Right lobe of liver (tissue), 6 donors: ENCODE results near the gene EEF1AKMT1. TPM values are rescaled to one million over a fixed set of nuclear protein-coding genes. Genes with fewer than 3 reads are reported as not detected.

Experiments used
- ATAC-seq, 4 donors: fragments of 200-7000 bp; cut with Tn5 transposase; one replicate each; pipeline ENCODE4 v1.9.1; 2020; ENCODE audit warnings: mild to moderate bottlenecking in 4 of 4, moderate library complexity in 4 of 4
- DNase-seq, 3 donors: peaks; one replicate each; pipeline ENCODE4 v3.0.0-alpha.2; 2020
- H3K27ac ChIP-seq, 3 donors: fragments of 200-600 bp; one replicate each; pipeline ENCODE4 v1.8.0; 2022
- H3K27me3 ChIP-seq, 2 donors: fragments of 200-600 bp; one replicate each; pipeline ENCODE4 v1.8.0; 2022
- H3K36me3 ChIP-seq, 4 donors: fragments of 200-600 bp; sonication (generic) in 1 of 4; one replicate each; pipeline versions ENCODE4 v1.5.1 to v1.8.0; 2017 to 2022; ENCODE audit warnings: control low read depth in 1 of 4
- H3K4me1 ChIP-seq, 4 donors: fragments of 200-600 bp; sonication (generic) in 1 of 4; one replicate each; pipeline versions ENCODE4 v1.5.1 to v1.8.0; 2017 to 2022; ENCODE audit warnings: control low read depth in 1 of 4
- H3K4me3 ChIP-seq, 3 donors: fragments of 200-600 bp; one replicate each; pipeline ENCODE4 v1.8.0; 2022
- H3K9me3 ChIP-seq, 4 donors: fragments of 200-600 bp; sonication (generic) in 1 of 4; one replicate each; pipeline versions ENCODE4 v1.5.1 to v1.8.0; 2017 to 2022; ENCODE audit warnings: control low read depth in 1 of 4
- POLR2A ChIP-seq: fragments of 450-650 bp; IDR thresholded peaks from one replicate; pipeline ENCODE4 v1.6.1; 2017; ENCODE audit warnings: antibody characterized with exemption, mild to moderate bottlenecking
- WGBS: methylation state at CpG from one replicate; pipeline ENCODE4 v1.1.6; 2018; ENCODE audit warnings: low coverage, low lambda C conversion rate; ENCODE audit not compliant: insufficient coverage; ENCODE audit errors: missing lambda C conversion rate; 5-methylcytosine and 5-hydroxymethylcytosine counted together
- intact Hi-C, 2 donors: fragments of 100-400 bp; cut with DNase I; formaldehyde crosslinking; loops; one replicate each; pipeline versions ENCODE4 v1.11.2 to v1.14.1; 2022
- total RNA-seq, 6 experiments: library from RNA; depleted of rRNA in 2 of 6; stranded (reverse); fragments of >200 nt in 2 of 6; fragmentation: NEBNext Ultra II Directional in 3 of 6; extraction: Animal tissue kit (Norgen Biotek cat#: 25700) in 3 of 6; gene quantifications; one replicate each; pipeline versions ENCODE4 v1.1.0 to v1.2.4, GENCODE V29; 2016 to 2023
- TF ChIP-seq, protein P1 (sequence below), 4 donors: fragments of 200-600 bp in 3 of 4; fragments of 450-650 bp in 1 of 4; IDR thresholded peaks; one replicate each; pipeline versions ENCODE4 v1.5.1 to v1.8.0; 2016 to 2022; ENCODE audit warnings: antibody characterized with exemption in 4 of 4, mild to moderate bottlenecking in 2 of 4
- donor health status: DM: no; HTN: yes; CAD: no.
- donor health status: DM: no; HTN: no; CAD: no.
- donor health status: DM: no; HTN: no; CAD: no.
- donor health status: DM: no; HTN: yes; CAD: no.
- donor health status: DM: no; HTN: yes; CAD: no.

Gene EEF1AKMT1
- total RNA-seq, 6 experiments from 2014 or later, result 5.5 to 10.3 (median 6.3) TPM

DNA sequence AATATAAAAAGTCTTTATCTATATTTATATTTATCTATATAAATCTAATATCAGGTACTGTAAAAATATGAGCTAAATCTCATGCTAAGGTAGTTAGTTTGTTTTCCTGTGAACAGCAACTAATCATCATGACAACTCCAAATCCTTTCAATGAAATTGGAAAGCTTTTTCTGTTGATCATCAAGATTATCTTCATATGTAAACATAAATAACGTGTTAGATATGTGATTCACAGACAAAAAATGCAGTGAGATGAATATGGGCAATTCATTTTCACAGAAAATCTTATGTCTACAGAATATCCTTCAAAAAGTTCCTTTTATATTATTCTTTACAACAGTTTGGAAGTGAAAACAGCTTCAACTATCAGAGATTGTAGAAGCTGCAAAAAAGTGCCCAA, 41.7 kb upstream of the EEF1AKMT1 start:
- Histone ChIP-seq H3K4me3 (no peak overlapping the region), H3K4me1 (no peaks in the 10 kb centered on the region), H3K36me3 (no peaks in the 10 kb centered on the region), H3K27ac (no peak overlapping the region), H3K9me3 (no peaks in the 10 kb centered on the region), H3K27me3 (no peaks in the 10 kb centered on the region)
- intact Hi-C loops, result loop anchor here in 1 of 2 donors (10.0 kb wide), 1 partner anchor 101 kb away; no protein-coding TSS in a partner anchor
- TF ChIP-seq, protein P1, sequence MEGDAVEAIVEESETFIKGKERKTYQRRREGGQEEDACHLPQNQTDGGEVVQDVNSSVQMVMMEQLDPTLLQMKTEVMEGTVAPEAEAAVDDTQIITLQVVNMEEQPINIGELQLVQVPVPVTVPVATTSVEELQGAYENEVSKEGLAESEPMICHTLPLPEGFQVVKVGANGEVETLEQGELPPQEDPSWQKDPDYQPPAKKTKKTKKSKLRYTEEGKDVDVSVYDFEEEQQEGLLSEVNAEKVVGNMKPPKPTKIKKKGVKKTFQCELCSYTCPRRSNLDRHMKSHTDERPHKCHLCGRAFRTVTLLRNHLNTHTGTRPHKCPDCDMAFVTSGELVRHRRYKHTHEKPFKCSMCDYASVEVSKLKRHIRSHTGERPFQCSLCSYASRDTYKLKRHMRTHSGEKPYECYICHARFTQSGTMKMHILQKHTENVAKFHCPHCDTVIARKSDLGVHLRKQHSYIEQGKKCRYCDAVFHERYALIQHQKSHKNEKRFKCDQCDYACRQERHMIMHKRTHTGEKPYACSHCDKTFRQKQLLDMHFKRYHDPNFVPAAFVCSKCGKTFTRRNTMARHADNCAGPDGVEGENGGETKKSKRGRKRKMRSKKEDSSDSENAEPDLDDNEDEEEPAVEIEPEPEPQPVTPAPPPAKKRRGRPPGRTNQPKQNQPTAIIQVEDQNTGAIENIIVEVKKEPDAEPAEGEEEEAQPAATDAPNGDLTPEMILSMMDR (IDR thresholded peaks at IDR 0.05), result no peak
- TF ChIP-seq POLR2A, result no peak
- 75% methylated on average over 1 of the region's 1 CpG for WGBS
- ATAC-seq (no peak), DNase-seq (no peak)

DNA sequence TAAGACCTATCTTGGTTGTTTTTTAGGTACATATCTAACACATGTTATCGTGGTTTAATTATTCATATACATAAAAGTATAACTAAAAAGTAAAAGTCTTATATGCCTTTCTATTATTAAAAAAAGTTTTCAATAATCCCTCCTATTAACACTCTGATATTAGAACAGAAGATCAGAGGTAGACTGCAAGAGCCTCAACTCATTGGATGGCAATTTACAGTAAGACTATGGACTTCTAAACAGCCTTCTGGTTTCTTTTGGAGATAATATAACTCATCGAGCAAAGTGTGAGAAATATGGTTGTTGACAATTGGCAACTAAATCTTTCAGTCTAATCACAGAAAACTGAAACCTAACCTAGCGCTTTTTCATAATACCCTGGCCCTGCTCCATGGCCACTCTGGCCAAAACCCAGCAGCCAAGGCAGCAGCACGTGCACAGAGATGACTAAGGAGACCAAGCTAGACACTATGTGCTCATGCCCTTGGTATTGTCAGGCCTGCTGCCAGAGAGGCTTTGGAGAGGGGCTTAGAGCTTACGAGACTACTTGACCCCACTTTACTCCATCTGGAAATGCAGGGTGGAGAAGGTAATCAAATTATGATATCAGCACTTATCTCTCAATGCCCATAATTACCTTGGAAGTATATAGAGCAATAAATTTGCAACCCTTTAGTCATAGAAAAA, 40.6 kb upstream of the EEF1AKMT1 start:
- Histone ChIP-seq H3K9me3 (no peaks in the 10 kb centered on the region), H3K27me3 (no peaks in the 10 kb centered on the region), H3K4me3 (no peak overlapping the region), H3K4me1 (no peaks in the 10 kb centered on the region), H3K36me3 (no peaks in the 10 kb centered on the region), H3K27ac (no peak overlapping the region)
- ATAC-seq (peak; percentile 81 to 91 (median 87)), DNase-seq (peak; percentile 47 to 68 (median 59))
- WGBS, result 26% methylated on average over 5 of the region's 5 CpGs
- intact Hi-C loops, result loop anchor here in 1 of 2 donors (10.0 kb wide), 1 partner anchor 100 kb away; no protein-coding TSS in a partner anchor
- no peak for TF ChIP-seq POLR2A
- TF ChIP-seq, protein P1 (IDR thresholded peaks at IDR 0.05), result no peak

DNA sequence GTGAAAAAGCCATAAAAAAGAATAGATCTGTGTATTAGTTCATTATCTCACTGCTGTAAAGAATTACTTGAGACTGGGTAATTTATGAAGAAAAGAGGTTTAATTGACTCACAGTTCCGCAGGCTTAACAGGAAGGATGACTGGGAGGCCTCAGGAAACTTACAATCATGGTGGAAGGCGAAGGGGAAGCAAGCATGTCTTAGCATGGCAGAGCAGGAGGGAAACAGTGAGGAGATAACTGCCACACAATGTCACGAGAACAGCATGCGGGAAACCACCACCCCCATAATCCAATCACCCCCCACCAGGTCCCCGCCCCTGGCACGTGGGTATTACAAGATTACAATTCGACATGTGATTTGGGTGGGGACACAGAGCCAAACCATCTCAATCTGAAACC, 39.1 kb upstream of the EEF1AKMT1 start:
- intact Hi-C loops, result loop anchor here in 1 of 2 donors (10.0 kb wide), 1 partner anchor 98 kb away; no protein-coding TSS in a partner anchor
- ATAC-seq, result no peak
- TF ChIP-seq POLR2A, result no peak
- TF ChIP-seq, protein P1 (IDR thresholded peaks at IDR 0.05), result no peak

DNA sequence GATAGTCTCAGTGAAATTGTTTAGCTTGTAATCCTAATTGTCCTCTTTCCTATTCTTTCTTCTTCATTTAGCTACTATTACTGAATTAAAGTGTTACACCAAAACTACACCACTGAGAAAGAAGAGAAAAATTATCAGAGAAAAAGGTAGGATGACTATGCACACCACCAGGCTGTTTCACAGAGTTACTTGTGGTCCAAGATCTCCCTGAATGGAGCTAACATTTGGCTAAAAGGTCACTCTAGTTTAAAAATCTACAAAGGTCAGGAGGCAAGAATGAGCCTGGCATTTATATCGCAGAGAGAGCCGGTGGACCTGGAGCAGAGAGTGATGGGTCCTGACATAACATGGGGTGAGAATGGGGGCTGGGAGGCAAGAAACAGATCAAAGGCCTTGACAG, 37.0 kb upstream of the EEF1AKMT1 start:
- no peak for DNase-seq
- Histone ChIP-seq H3K4me3 (no peak overlapping the region), H3K27me3 (no peaks in the 10 kb centered on the region), H3K36me3 (peaks cover 0 to 26% (median 6%) of the 10 kb centered on the region in 4 donors), H3K9me3 (no peaks in the 10 kb centered on the region), H3K27ac (no peak overlapping the region), H3K4me1 (no peaks in the 10 kb centered on the region)
- no peak for ATAC-seq
- TF ChIP-seq POLR2A, result no peak
- TF ChIP-seq, protein P1 (IDR thresholded peaks at IDR 0.05), result no peak
- intact Hi-C loops, result loop anchor here in 1 of 2 donors (10.0 kb wide), 1 partner anchor 96 kb away; no protein-coding TSS in a partner anchor
- 86% methylated on average over 2 of the region's 2 CpGs for WGBS

More for the DNA sequence above, 39.1 kb upstream of the EEF1AKMT1 start:
- no peaks in the 10 kb centered on the region for H3K9me3 ChIP-seq
- H3K36me3 ChIP-seq, result peaks cover 0 to 12% (median under 1%) of the 10 kb centered on the region in 4 donors
- DNase-seq, result no peak
- 77% methylated on average over 7 of the region's 7 CpGs for WGBS
- H3K27ac ChIP-seq, result no peak overlapping the region
- H3K4me1 ChIP-seq, result no peaks in the 10 kb centered on the region
- H3K4me3 ChIP-seq, result no peak overlapping the region
- no peaks in the 10 kb centered on the region for H3K27me3 ChIP-seq
